HG03095 (cell line): ENCODE measurements around the gene NDUFA1.
"Not testable (repeated sequence)": the region's sequence is repeated elsewhere in the genome, so short reads cannot be mapped to it uniquely, and the experiment has no call there.

Source experiments
- ATAC-seq: cut with Tn5 transposase; IDR thresholded peaks from one replicate; pipeline ENCODE4 v1.9.1; 2021; ENCODE audit warnings: moderate library complexity; ENCODE audit not compliant: unreplicated experiment

NDUFA1 gene

GRCh38 chrX:119899125-119899524 lies 27.5 kb downstream of the NDUFA1 start:
- no peak for ATAC-seq

GRCh38 chrX:119900976-119901375 lies 29.3 kb downstream of the NDUFA1 start:
- no peak for ATAC-seq

DNA sequence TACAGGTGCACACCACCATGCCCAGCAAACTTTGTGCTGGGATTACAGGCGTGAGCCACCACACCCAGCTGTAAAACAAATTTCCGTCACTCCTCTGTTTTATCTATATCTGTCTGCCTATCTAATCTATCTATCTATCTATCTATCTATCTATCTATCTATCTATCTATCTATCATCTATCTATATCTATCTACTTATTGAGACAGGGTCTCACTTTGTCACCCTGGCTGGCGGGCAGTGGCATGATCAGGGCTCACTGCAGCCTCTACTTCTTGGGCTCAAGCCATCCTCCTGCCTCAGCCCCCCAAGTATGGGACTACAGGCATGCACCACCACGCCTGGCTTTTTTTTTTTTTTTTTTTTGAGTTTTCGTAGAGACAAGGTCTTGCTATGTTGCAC lies 44.7 kb downstream of the NDUFA1 start:
- ATAC-seq: no peak

DNA sequence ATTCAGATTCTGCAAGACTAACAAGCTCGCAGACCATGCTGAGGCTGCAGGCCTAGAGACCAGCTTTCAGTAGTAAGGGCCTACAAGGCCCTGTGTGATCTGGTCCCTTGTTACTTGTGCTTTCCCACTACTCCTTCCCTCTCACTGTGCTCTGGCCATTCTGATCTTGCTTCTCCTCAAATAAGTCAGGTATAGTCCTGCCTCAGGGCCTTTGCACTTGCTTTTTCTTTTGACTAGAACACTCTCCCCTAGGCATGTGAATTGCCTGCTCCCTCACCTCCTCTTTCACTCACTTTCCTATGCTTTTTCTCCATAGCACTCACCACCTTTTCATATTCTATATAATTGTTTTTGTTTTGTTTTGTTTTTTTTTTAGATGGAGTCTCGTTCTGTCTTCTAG lies 46.2 kb downstream of the NDUFA1 start:
- no peak for ATAC-seq

- ATAC-seq: no peak
These were observed 48.4 kb downstream of the NDUFA1 start for GRCh38 chrX:119919835-119920585.

DNA sequence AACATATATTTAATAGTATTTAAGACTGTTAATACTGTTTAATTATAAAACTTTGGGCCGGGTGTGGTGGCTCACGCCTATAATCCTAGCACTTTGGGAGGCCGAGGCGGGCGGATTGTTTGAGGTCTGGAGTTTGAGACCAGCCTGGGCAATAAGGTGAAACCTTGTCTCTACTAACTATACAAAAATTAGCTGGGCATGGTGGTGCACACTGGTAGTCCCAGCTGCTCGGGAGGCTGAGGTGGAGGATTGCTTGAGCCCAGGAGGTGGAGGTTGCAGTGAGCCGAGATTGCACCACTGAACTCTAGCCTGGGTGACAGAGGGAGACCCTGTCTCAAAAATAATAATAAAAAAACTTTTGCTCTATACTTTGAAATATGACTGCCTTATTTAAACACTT lies 50.8 kb downstream of the NDUFA1 start:
- not testable (repeated sequence) for ATAC-seq
